Stimulated activated CD4-positive, alpha-beta T cell treated with anti-CD3 and anti-CD28 coated beads, Interleukin-2, amount 100 ng/mL, for 48 hours (primary cell): ENCODE results near the gene PSMG3.

Source experiments
- DNase-seq, 2 donors: peaks; one replicate each; pipeline ENCODE4 v3.0.0-alpha.2; 2020

Gene PSMG3

GRCh38 chr7:1557006-1557405 lies 12.8 kb downstream of the PSMG3 start:
- DNase-seq, result no peak

DNA sequence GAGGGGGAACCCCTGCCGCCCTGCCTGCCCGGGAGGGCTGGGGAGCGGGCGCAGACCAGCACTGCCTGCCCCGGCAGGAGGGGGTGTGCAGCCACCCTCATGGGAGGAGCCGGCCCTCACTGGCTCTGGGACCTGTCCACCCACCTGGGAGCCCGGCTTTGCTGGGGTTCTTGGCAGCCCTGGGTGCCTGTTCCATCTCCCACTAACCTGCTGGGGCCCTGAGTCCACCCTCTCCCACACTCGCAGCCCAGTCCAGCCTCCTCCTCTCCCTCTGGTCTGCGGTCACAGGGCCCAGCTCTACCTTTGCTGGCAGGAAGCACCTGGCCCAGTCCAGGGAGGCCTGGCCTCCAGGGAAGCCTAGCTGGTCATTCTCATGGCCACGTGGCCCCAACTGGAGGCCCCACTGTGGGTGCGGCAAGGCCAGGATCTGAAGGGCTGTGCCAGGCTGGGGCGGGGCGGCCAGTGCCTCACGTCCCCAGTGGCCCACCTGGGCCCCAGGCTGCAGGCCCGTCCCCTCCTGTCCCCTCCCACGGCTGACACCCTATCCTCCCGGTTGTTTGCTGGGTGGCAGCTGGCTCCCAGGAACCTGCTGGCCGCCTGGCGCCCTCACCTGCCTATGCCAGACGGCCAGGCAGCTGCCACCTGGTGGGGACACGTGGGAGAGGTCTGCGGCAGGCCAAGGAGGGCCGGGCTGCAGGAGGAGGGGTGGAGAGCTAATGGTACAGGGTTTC lies 13.9 kb downstream of the PSMG3 start, which contains the start of gene TMEM184A:
TSS of gene TMEM184A (minus strand) at position 393 of the 731 bp plus-strand sequence. CDS start 721 bp downstream, outside the sequence.
- DNase-seq, result no peak

DNA sequence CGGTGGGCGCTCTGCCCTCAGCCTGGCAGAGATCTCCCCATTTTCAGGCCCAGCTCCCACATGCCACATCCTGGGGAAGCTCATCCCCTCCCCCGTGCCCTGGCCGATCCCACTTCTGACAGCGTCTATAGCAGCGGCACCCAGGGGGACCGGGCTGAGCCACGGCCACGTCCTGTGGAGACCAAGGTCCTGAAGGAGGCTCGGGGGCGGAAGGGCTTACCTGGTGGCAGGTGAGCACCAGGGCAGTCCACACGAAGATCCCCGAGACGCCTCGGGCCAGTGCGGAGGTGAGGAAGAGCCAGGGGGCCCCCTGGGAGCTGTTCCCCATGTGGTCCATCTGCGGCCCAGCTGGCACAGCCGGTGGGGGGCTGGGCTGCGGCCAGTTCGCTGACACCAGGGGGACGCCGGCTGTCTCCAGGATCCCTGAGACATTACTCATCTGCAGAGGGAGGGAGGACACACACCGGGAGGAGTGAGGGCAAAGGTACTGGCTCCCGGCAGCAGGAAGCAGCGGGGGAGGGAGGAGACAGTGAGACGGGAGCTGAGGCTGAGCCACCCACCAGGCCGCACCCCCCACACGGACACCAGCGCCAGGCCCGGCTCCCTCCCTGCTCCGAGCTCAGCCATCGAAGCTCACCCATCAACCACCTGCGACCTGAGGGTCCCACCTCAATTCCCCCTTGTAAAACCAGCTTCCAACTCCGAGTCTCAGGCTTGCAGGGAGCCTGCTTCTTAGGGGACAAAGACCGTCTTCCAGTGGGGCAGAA lies 14.6 kb downstream of the PSMG3 start:
- DNase-seq, result no peak

DNA sequence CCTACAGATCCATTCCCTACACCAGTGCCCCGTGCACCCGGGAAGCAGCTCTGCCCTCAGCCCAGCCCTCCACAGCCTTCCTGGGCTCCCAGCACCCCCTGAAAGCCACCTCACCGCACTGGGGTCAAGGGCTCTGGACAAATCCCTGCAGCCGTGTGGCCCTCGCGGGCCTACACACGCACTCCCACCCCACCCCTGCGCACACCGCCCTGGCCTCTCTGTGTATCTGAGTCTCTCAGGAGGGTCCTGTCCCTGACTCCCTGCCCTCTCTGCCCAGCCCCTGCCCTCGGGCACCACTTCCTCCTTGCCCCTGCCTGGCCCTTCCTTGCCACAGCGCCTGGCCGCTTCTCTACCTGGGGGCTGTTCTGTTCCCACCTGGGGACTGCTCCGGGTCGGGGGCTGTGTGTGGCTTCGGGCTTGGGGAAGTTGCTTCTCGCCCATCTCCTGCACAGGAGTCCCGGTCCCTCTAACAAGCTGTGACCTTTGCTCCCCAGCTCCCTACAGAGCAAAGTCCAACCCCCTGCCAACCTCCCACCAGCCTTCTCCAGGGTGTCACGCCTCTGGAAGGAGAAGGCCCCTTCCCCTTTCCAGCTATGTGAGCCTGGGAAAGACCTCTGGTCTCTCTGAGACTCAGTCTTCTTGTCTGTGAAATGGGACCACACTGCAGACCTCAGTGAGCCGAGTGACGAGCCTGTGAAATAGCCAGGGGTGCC lies 15.3 kb downstream of the PSMG3 start:
- DNase-seq, result no peak

DNA sequence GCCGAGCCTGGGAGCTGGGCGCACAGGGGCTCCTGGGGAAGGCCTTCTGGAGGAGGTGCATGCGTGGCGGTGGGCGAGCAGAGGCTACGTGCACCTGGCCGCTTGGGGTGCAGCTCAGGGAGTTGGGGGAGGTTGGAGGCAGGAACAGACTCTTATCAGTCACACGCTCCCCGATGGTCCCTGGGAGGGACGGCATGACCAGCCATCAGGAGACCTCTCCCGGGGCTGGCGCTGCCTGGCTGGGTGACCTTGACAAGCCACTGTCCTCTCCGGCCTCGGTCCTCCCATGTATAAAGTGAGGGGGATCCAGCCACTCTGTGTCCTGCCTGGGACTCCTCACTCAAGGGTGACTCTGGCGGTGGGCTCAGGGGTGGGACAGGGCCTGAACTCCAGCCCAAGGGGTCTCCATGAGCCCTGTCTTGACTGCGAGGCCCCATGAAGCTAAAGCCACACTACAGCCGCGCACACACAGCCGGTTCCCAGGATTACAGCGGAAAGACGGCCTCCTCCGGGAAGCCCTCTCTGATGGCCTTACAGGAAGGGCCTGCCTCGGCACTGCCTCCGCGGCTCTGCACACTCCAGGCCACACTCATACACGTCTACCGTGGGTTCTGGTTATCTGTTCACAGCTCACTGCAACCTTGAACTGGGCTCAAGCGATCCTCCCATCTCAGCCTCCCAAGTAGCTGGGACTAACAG lies 16.2 kb downstream of the PSMG3 start:
- no peak for DNase-seq

DNA sequence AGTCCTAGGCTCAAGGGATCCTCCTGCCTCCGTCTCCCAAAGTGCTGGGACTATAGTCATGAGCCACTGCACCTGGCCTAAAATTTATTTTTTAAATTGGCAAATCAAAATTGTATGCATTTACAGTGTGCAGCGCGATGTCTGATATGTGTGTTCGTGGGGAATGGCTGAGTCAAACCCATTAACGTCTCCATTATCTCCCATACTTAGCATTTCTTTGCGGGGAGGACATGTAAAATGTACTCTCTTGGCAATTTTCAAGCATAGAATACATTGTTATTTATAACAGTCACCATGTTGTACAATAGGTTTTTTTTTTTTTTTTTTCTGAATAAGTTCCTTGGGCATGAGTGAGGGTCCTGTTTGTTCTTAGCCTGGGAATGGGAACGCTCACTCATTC lies 17.6 kb downstream of the PSMG3 start:
- DNase-seq, result no peak

DNA sequence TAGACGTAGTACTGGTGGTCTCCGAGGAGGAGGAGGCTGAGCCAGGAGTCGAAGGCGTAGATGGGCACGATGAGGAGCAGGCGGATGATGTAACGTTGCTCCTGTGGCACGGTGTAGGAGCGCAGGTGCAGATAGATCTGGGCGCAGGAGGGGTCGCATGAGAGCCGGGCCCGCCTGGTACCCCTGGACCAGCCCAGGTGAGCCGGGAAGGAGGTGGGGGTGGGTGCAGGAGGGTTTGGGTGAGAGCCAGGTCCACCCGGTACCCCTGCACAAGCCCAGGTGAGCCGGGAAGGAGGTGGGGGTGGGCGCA lies 19.0 kb downstream of the PSMG3 start:
- DNase-seq, result no peak

- no peak for DNase-seq
Measured at GRCh38 chr7:1550005-1550845, 19.6 kb downstream of the PSMG3 start.

DNA sequence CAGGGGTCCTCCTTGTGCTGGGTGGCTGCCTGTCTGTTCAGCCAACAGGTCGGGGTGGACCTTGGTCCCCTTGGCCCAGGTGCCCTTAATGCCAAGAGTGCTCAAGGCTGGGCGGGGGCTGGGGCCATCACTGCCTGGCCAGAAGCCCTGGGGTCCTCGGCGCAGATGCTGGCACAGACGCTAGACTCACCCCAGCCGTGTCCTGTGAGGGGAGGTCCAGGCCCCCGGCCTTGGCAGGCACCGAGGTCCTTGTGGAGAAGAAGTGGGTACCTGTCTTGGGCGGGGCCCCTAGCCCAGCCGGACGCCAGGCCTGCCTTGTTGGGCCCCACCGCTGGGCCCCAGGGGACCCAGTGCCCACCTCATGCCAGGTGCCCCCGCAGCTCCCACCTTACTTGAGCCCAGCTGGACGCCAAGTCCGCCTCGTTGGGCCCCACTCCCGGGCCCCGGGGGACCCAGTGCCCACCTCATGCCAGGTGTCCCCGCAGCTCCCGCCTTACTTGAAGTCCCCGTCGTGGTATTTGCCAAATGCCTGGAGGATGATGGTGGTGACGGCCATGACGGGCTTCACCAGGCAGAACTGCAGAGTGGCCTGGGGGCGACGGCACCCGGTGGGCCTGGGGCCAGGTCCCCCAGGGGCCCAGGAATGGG lies 20.4 kb downstream of the PSMG3 start:
- DNase-seq, result no peak

- no peak for DNase-seq
Measured at GRCh38 chr7:1548944-1549343, 20.9 kb downstream of the PSMG3 start.

- DNase-seq, result no peak
Measured at GRCh38 chr7:1548438-1548831, 21.4 kb downstream of the PSMG3 start.

DNA sequence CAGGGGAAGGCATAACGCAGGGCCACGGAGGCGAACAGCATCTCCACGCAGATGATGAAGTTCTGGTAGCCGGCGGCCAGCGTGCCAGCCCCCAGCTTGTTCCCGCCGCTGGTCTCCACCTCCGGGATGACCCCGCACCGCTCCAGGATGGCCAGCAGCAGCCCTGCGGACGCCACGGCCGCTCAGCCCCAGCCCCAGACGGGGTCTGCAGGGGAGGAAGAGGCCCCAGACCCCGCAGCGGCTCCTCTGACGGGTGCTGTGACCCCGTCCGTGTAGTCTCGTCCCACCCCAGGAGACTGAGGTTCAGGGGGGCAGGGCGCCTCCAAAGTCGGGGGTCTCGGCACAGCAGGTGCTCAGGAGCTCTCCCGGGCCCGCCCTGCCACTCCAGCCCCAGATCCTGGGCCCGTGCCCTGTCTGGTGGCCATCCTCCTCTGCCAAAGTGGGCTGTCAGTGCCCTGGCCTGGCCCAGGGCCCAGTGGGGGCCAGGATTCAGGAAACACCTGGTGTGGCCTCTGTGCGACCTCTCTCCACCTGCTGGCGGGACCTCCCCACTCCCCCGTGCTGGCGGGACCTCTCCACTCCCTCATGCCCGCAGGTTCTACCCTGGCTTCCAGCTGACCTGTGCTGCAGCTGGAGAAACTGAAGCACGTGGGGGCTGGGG lies 21.9 kb downstream of the PSMG3 start:
- DNase-seq, result no peak

GRCh38 chr7:1546909-1547776 lies 22.7 kb downstream of the PSMG3 start:
- DNase-seq, result no peak

GRCh38 chr7:1546274-1546908 lies 23.4 kb downstream of the PSMG3 start:
- no peak for DNase-seq

DNA sequence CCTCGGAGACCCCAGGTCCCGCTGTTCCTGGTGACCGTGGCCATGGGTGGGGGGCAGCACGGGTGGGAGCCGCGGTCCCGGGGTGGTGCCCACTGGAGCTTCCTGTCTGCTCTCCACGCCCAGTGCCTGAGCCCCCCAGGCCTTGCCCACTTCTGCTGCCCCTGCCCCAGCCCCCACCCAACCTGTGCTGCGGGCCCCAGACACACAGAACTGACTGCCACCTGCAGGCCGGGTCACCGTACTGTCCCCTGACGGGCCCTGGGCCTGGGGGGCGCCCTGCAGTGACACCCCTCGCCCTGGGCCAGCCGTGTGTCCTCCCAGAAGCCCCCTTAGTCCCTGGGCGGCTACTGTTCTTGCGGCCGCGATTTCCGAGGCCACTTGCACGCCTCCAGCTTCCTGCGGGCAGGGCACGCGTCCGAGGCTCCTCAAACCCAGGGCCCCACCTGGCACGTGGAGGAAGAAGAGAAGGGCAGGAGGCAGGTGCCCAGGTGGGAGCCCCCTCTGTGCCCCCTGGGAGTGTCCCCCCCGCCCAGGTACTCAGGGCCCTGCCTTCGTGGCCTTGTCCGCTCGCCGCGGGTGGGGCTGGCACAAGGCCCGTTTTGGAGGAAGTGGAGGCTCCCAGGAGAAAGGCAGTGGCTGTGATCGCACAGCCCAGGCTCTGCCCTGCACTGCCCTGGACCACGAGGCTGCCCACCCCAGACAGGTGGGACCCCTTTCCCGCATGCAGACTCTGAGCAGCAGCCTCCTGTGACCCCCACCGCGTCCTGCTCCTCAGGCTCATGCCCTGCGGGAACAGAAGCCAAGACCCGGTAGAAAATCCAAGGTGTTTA lies 24.2 kb downstream of the PSMG3 start:
- DNase-seq, result no peak

GRCh38 chr7:1544896-1545416 lies 24.9 kb downstream of the PSMG3 start:
- DNase-seq, result no peak

DNA sequence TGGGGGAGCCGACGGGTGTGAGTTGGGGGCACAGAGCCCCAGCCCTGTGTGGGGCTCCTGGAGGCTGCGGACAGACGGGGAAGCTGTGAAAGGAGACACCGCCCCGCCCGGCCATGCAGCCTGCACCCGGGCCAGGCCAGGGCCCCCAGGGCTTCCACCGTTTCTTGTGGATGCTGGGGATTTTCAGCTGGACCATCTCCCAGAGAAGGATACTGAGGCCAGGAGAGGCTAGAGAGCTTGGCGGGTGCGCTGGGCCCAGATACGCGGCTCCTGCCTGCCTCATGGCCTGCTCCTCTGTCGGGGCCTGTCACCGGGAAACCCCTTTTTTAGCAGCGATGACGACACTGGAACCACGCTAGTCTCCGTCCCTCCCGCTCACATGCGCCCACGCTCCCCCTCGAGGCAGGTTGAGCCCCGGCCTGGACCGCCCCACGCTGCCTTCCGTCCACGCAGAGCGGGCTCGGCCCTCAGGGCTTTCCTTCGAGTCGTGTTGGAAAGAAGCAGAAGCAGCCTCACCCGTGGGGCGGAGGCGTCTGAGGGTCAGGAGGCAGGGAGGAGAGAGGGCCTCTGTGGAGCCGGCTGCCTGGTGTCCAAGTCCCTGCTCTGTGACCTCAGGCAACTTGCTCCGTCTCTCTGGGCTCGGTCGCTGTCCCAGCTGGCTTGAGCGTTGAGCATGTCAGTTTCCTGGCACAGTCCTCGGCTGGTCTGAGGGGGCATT lies 25.5 kb downstream of the PSMG3 start:
- no peak for DNase-seq

GRCh38 chr7:1543826-1544177 lies 26.0 kb downstream of the PSMG3 start:
- DNase-seq, result no peak
